ENCODE measurements around the gene EGLN2.
"Not testable (repeated sequence)": the region's sequence is repeated elsewhere in the genome, so short reads cannot be mapped to it uniquely, and the experiment has no call there.

Gene EGLN2

DNA sequence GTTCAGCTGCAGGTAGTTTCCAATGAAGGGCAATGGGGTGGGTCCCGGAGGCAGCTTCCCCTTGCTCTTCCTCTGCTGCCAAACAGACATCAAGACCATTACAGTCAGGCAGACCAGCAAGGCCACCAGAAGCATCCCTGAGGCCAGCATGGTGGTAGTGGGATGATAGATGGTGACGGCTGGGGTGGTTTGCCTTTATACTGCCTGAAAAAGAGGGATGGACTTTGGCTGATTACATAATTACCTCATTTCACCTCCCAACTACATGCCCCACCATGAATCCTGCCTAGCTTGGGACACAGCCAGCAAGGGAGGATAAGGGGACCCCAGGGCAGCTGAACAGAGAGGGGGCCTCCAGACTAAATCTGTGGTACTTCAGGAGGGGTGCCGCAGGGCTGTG is 51.3 kb downstream of the EGLN2 start, which contains the start of gene CYP2A6:
TSS of gene CYP2A6 (minus strand) at position 171 of the 400 bp plus-strand sequence. CDS start at position 150, 21 bp downstream.
- not testable (repeated sequence) for DNase-seq

DNA sequence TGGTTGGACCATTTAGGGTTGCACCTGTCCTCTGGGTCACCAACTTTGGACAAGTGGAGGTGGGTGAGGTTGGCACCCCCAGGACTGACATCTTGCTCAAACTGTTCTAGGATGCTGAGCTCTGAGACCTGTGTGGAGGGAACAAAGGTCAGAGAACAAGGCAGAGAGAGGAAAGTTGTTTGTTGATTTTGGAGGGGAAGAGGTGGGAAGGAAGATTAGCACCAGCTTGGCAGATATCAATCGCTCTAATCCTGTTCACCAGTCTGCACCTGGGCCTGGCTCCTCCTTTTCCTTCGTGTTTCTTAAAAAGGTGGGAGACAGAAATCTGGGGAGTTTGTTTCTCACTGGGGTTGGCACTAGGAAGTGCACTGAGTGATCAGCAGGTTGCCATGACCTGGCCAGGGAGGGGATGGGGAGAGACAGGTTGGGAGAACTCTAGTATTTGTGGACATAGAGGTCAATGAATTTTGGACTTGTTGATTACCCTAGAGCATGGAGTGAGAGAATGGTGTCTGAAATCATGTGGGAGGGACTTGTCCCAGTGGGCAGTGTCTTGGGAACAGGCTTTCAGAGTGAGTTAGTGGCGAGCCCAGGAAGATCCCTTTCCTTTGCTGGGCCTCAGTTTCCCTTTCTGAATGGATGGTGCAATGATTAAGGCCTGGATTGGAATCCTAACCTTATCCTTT is 53.6 kb downstream of the EGLN2 start:
- not testable (repeated sequence) for DNase-seq
